GM23338 (cell line): ENCODE measurements around the gene MACF1. TPM values are rescaled to one million over a fixed set of nuclear protein-coding genes. Genes with fewer than 3 reads are reported as not detected.

Source experiments
- ATAC-seq: fragments of 200-7000 bp; cut with Tn5 transposase; 3 replicates; pipeline ENCODE4 v1.9.1; 2020
- DNase-seq: peaks from one replicate; pipeline ENCODE4 v3.0.0-alpha.2; 2015; ENCODE audit warnings: low spot score
- H2AFZ ChIP-seq: fragments of 200-600 bp; sonication (generic); 2 replicates; pipeline ENCODE4 v1.8.0; 2016; ENCODE audit warnings: antibody characterized with exemption, mild to moderate bottlenecking, moderate library complexity
- H3F3A ChIP-seq: fragments of 200-600 bp; sonication (generic); replicated peaks from 2 replicates; pipeline ENCODE4 v1.8.0; 2017; ENCODE audit warnings: antibody characterized with exemption, mixed run types, low read depth
- H3K27ac ChIP-seq: fragments of 200-600 bp; sonication (generic); 2 replicates; pipeline ENCODE4 v1.6.1; 2016; ENCODE audit warnings: low read depth
- H3K27me3 ChIP-seq: fragments of 200-600 bp; sonication (generic); 2 replicates; pipeline ENCODE4 v1.8.0; 2016; ENCODE audit warnings: mild to moderate bottlenecking, mixed run types, moderate library complexity; ENCODE audit not compliant: insufficient read depth
- H3K36me3 ChIP-seq: fragments of 200-600 bp; sonication (generic); 2 replicates; pipeline ENCODE4 v1.8.0; 2016; ENCODE audit warnings: mild to moderate bottlenecking; ENCODE audit not compliant: insufficient read depth
- H3K4me1 ChIP-seq: fragments of 200-600 bp; sonication (generic); 2 replicates; pipeline ENCODE4 v1.8.0; 2016; ENCODE audit warnings: mild to moderate bottlenecking, moderate library complexity; ENCODE audit not compliant: insufficient read depth
- H3K4me2 ChIP-seq: fragments of 200-600 bp; sonication (generic); 2 replicates; pipeline ENCODE4 v1.7.1; 2017; ENCODE audit warnings: mixed run types
- H3K4me3 ChIP-seq: fragments of 200-600 bp; sonication (generic); 2 replicates; pipeline ENCODE4 v1.6.1; 2016; ENCODE audit warnings: mixed run types
- H3K79me2 ChIP-seq: fragments of 200-600 bp; sonication (generic); replicated peaks from 2 replicates; pipeline ENCODE4 v1.8.0; 2017; ENCODE audit warnings: mild to moderate bottlenecking; ENCODE audit not compliant: insufficient read depth
- H3K9me2 ChIP-seq: fragments of 200-600 bp; sonication (generic); 2 replicates; pipeline ENCODE4 v1.8.0; 2017; ENCODE audit not compliant: insufficient read depth
- H4K20me1 ChIP-seq: fragments of 200-600 bp; sonication (generic); replicated peaks from 2 replicates; pipeline ENCODE4 v1.8.0; 2017; ENCODE audit warnings: mild to moderate bottlenecking; ENCODE audit not compliant: insufficient read depth
- H3K27ac Mint-ChIP-seq: 2 replicates; pipeline ENCODE4 v1.8.0; 2020; ENCODE audit warnings: inconsistent platforms, mild to moderate bottlenecking, moderate library complexity, mixed read lengths
- H3K27me3 Mint-ChIP-seq: 3 replicates; pipeline ENCODE4 v1.8.0; 2022; ENCODE audit warnings: low read depth, mild to moderate bottlenecking, moderate library complexity, mixed read lengths, inconsistent platforms; ENCODE audit not compliant: insufficient read depth, poor library complexity
- H3K36me3 Mint-ChIP-seq: 3 replicates; pipeline ENCODE4 v1.8.0; 2021; ENCODE audit warnings: low read depth, mild to moderate bottlenecking, inconsistent platforms, moderate library complexity, mixed read lengths
- H3K4me1 Mint-ChIP-seq: 3 replicates; pipeline ENCODE4 v1.8.0; 2020; ENCODE audit warnings: mild to moderate bottlenecking, inconsistent platforms, mixed read lengths
- H3K4me3 Mint-ChIP-seq: 3 replicates; pipeline ENCODE4 v1.8.0; 2021; ENCODE audit warnings: moderate library complexity, mild to moderate bottlenecking, inconsistent platforms, mixed read lengths
- H3K9me3 Mint-ChIP-seq: 3 replicates; pipeline ENCODE4 v1.8.0; 2020; ENCODE audit warnings: moderate library complexity, mild to moderate bottlenecking, inconsistent platforms, mixed read lengths
- CREB1 ChIP-seq: fragments of 250-450 bp; sonication (Bioruptor Pico); IDR thresholded peaks from 2 replicates; pipeline ENCODE4 v1.5.0; 2020; ENCODE audit warnings: low read depth, mild to moderate bottlenecking, moderate library complexity
- CTCF ChIP-seq, 2 experiments: fragments of 200-600 bp in 1 of 2; sonication (generic) in 1 of 2; conservative IDR thresholded peaks; 2 replicates each; pipeline versions ENCODE4 v1.5.1 to v1.6.1; 2016 to 2017; ENCODE audit warnings: antibody characterized with exemption in 2 of 2, low read depth in 2 of 2, mild to moderate bottlenecking in 2 of 2, moderate library complexity in 1 of 2
- ETS1 ChIP-seq: IDR thresholded peaks from 2 replicates; pipeline ENCODE4 v1.6.1; 2016; ENCODE audit warnings: antibody characterized with exemption
- EZH2 ChIP-seq: fragments of 200-600 bp; sonication (generic); IDR thresholded peaks from one replicate; pipeline ENCODE4 v1.8.0; 2017; ENCODE audit warnings: antibody characterized with exemption, mild to moderate bottlenecking, low read depth; ENCODE audit not compliant: unreplicated experiment
- EZH2phosphoT487 ChIP-seq: fragments of 200-600 bp; sonication (generic); IDR thresholded peaks from one replicate; pipeline ENCODE4 v1.8.1; 2018; ENCODE audit warnings: antibody characterized with exemption; ENCODE audit not compliant: unreplicated experiment
- JUNB ChIP-seq: IDR thresholded peaks from one replicate; pipeline ENCODE4 v1.6.1; 2016; ENCODE audit warnings: antibody characterized with exemption; ENCODE audit not compliant: unreplicated experiment
- NANOG ChIP-seq: IDR thresholded peaks from 2 replicates; pipeline ENCODE4 v1.6.1; 2016; ENCODE audit warnings: antibody characterized with exemption, borderline replicate concordance
- POLR2AphosphoS5 ChIP-seq: IDR thresholded peaks from 2 replicates; pipeline ENCODE4 v1.6.1; 2016; ENCODE audit warnings: antibody characterized with exemption, low read depth
- REST ChIP-seq: IDR thresholded peaks from one replicate; pipeline ENCODE4 v1.6.1; 2018; ENCODE audit warnings: antibody characterized with exemption; ENCODE audit not compliant: unreplicated experiment
- STAT1 ChIP-seq: IDR thresholded peaks from one replicate; pipeline ENCODE4 v1.6.1; 2016; ENCODE audit warnings: antibody characterized with exemption; ENCODE audit not compliant: unreplicated experiment
- ZNF114 ChIP-seq: fragments of 250-450 bp; sonication (Bioruptor Pico); IDR thresholded peaks from 2 replicates; pipeline ENCODE4 v1.5.0; 2020; ENCODE audit warnings: mild to moderate bottlenecking, moderate library complexity
- ZNF331 ChIP-seq: fragments of 250-450 bp; sonication (Bioruptor Pico); IDR thresholded peaks from 2 replicates; pipeline ENCODE4 v1.5.0; 2020; ENCODE audit warnings: low read depth, mild to moderate bottlenecking, moderate library complexity
- ZNF462 ChIP-seq: fragments of 250-450 bp; sonication (Bioruptor Pico); IDR thresholded peaks from 2 replicates; pipeline ENCODE4 v1.5.0; 2020; ENCODE audit warnings: mild to moderate bottlenecking, moderate library complexity
- long read RNA-seq: library from polyadenylated mRNA; unstranded; transcript quantifications from one replicate; pipeline ENCODE4 v2.0.0, GENCODE V29; 2020; ENCODE audit not compliant: unreplicated experiment
- polyA plus RNA-seq: library from polyadenylated mRNA; unstranded; fragments of >200 nt; fragmentation: Nextera tagmentation; extraction: Ambion mirVana; gene quantifications from 2 replicates; pipeline ENCODE4 v1.2.1, GENCODE V29; 2016
- total RNA-seq: library from RNA; depleted of rRNA; stranded (reverse); fragments of >200 nt; shearing (Covaris generic); gene quantifications from 2 replicates; pipeline ENCODE4 v1.2.3, GENCODE V29; 2014; rRNA removed

MACF1 gene
- 317 and 399 TPM in 2 replicates for total RNA-seq
- polyA plus RNA-seq = 87.3 and 104 TPM in 2 replicates
- long read RNA-seq, partial matches to known transcripts = 6 of 15 reads
- long read RNA-seq, other reads (novel, unspliced or antisense) = 9 of 15 reads

GRCh38 chr1:39204441-39205081 lies at the start of gene MACF1:
TSS of gene MACF1 (plus strand) at chr1:39204695. CDS start at chr1:39205023, 328 bp downstream.
- Histone ChIP-seq H2AFZ (no peak within 1 kb of the TSS), H3K4me3 (peak within 1 kb of the TSS; percentile 31; the same call in 1 of the 2 replicates), H4K20me1 (peaks cover 15% of the 10 kb centered on the region), H3F3A (peaks cover 3% of the 10 kb centered on the region; the same call in 1 of the 2 replicates), H3K4me1 (peaks cover 27% of the 10 kb centered on the region), H3K27me3 (no peaks in the 10 kb centered on the region), H3K9me2 (no peaks in the 10 kb centered on the region), H3K4me2 (peak within 1 kb of the TSS; percentile 63), H3K36me3 (no peaks in the 10 kb centered on the region), H3K27ac (peak within 1 kb of the TSS; percentile 85), H3K79me2 (peaks cover 100% of the 10 kb centered on the region)
- Mint-ChIP-seq H3K4me1 (peaks cover 34% of the 10 kb centered on the region), H3K27ac (peak within 1 kb of the TSS; percentile 64), H3K9me3 (no peaks in the 10 kb centered on the region), H3K4me3 (peak within 1 kb of the TSS; percentile 14; the same call in 1 of the 3 replicates), H3K36me3 (no peaks in the 10 kb centered on the region; the same call in 2 of the 3 replicates), H3K27me3 (peaks cover 5% of the 10 kb centered on the region)
- ATAC-seq = peak; percentile 81
- DNase-seq = peak; percentile 56
- TF ChIP-seq CTCF (conservative IDR thresholded peaks at IDR 0.05; ENCODE audit: low read depth in 2 of 2) (no peak), NANOG (no peak), POLR2AphosphoS5 (no peak), EZH2phosphoT487 (no peak), STAT1 (no peak), EZH2 (no peak), CREB1 (CRISPR knock-in tag) (no peak), REST (no peak), ETS1 (no peak), ZNF331 (CRISPR knock-in tag) (no peak), JUNB (no peak), ZNF114 (CRISPR knock-in tag) (no peak), ZNF462 (no peak)
